Measurements from ENCODE around the gene CCNY. TPM values are rescaled to one million over a fixed set of nuclear protein-coding genes. Genes with fewer than 3 reads are reported as not detected.

Gene CCNY
- total RNA-seq, 2 experiments from 2014 or later = 64.9 to 66.9 TPM

- intact Hi-C loops (cut with DNase I, micrococcal nuclease) = no loop called here
- no peak for TF ChIP-seq CTCF (IDR thresholded peaks at IDR 0.05)
- Mint-ChIP-seq H3K4me1 (ENCODE audit: low read depth) (peaks cover 91% of the 10 kb centered on the region), H3K4me3 (no peak overlapping the region), H3K36me3 (ENCODE audit: low read depth) (peaks cover 16% of the 10 kb centered on the region), H3K27ac (no peak overlapping the region), H3K9me3 (no peaks in the 10 kb centered on the region), H3K27me3 (no peaks in the 10 kb centered on the region)
- Histone ChIP-seq H3K9me3 (ENCODE audit: control insufficient read depth in 1 of 2, insufficient read depth in 1 of 2, low read length in 2 of 2) (no peaks in the 10 kb centered on the region), H3K27ac (ENCODE audit: low read depth in 1 of 2, low read length in 2 of 2) (no peak overlapping the region), H3K27me3 (ENCODE audit: control insufficient read depth in 1 of 2, insufficient read depth in 2 of 2, low read length in 2 of 2) (no peaks in the 10 kb centered on the region), H3K36me3 (ENCODE audit: insufficient read depth, low read length) (no peaks in the 10 kb centered on the region), H3K4me3 (ENCODE audit: low read length) (no peak overlapping the region), H3K4me1 (ENCODE audit: insufficient read depth, low read length) (peaks cover 18% of the 10 kb centered on the region)
- CTCF ChIA-PET = no interaction called here
- DNase-seq = no peak
- POLR2A ChIA-PET = no interaction called here
- ATAC-seq (ENCODE audit: poor library complexity) = no peak
Measured at GRCh38 chr10:35382096-35382495, 45.8 kb downstream of the CCNY start.

- H3K4me3 Mint-ChIP-seq = no peak overlapping the region
Measured at GRCh38 chr10:35384265-35384868, 48.1 kb downstream of the CCNY start.

GRCh38 chr10:35386594-35387174 lies 50.4 kb downstream of the CCNY start:
- ChIA-PET POLR2A (no interaction called here), CTCF (no interaction called here)
- H3K9me3 Mint-ChIP-seq = peaks cover 16% of the 10 kb centered on the region
- H3K4me3 ChIP-seq (ENCODE audit: low read length) = no peak overlapping the region
- peaks cover 6% of the 10 kb centered on the region for H3K4me1 ChIP-seq (ENCODE audit: insufficient read depth, low read length)
- no peak overlapping the region for H3K4me3 Mint-ChIP-seq
- H3K27me3 Mint-ChIP-seq = no peaks in the 10 kb centered on the region
- H3K27ac ChIP-seq (ENCODE audit: low read depth in 1 of 2, low read length in 2 of 2) = no peak overlapping the region
- no peak for ATAC-seq (ENCODE audit: poor library complexity)
- H3K36me3 Mint-ChIP-seq (ENCODE audit: low read depth) = peaks cover 47% of the 10 kb centered on the region
- peaks cover 71% of the 10 kb centered on the region for H3K4me1 Mint-ChIP-seq (ENCODE audit: low read depth)
- H3K9me3 ChIP-seq (ENCODE audit: control insufficient read depth in 1 of 2, insufficient read depth in 1 of 2, low read length in 2 of 2) = peaks cover 9 to 17% of the 10 kb centered on the region in 2 experiments
- no peaks in the 10 kb centered on the region for H3K36me3 ChIP-seq (ENCODE audit: insufficient read depth, low read length)
- no peak for DNase-seq
- no peak for TF ChIP-seq CTCF (IDR thresholded peaks at IDR 0.05)
- intact Hi-C loops (cut with DNase I, micrococcal nuclease) = no loop called here
- H3K27me3 ChIP-seq (ENCODE audit: control insufficient read depth in 1 of 2, insufficient read depth in 2 of 2, low read length in 2 of 2) = no peaks in the 10 kb centered on the region
- H3K27ac Mint-ChIP-seq = peak overlapping the region; percentile 25

More at GRCh38 chr10:35384265-35384868, 48.1 kb downstream of the CCNY start:
- intact Hi-C loops (cut with DNase I, micrococcal nuclease) = no loop called here
- H3K4me1 Mint-ChIP-seq (ENCODE audit: low read depth) = peaks cover 81% of the 10 kb centered on the region
- peaks cover 34% of the 10 kb centered on the region for H3K36me3 Mint-ChIP-seq (ENCODE audit: low read depth)
- peaks cover 5% of the 10 kb centered on the region for H3K9me3 Mint-ChIP-seq
- Histone ChIP-seq H3K4me3 (ENCODE audit: low read length) (no peak overlapping the region), H3K27ac (ENCODE audit: low read depth in 1 of 2, low read length in 2 of 2) (no peak overlapping the region), H3K4me1 (ENCODE audit: insufficient read depth, low read length) (peaks cover 10% of the 10 kb centered on the region), H3K36me3 (ENCODE audit: insufficient read depth, low read length) (no peaks in the 10 kb centered on the region), H3K27me3 (ENCODE audit: control insufficient read depth in 1 of 2, insufficient read depth in 2 of 2, low read length in 2 of 2) (no peaks in the 10 kb centered on the region), H3K9me3 (ENCODE audit: control insufficient read depth in 1 of 2, insufficient read depth in 1 of 2, low read length in 2 of 2) (peaks cover 0 to 2% of the 10 kb centered on the region in 2 experiments)
- DNase-seq = no peak
- no peak for ATAC-seq (ENCODE audit: poor library complexity)
- no peak overlapping the region for H3K27ac Mint-ChIP-seq
- CTCF ChIA-PET = interaction anchor here (1.1 kb wide), 1 partner anchor 9 kb away, joined by 3 read pairs; no protein-coding TSS in a partner anchor
- POLR2A ChIA-PET = no interaction called here
- H3K27me3 Mint-ChIP-seq = no peaks in the 10 kb centered on the region
- TF ChIP-seq CTCF (IDR thresholded peaks at IDR 0.05) = no peak
